Osteoblast (primary cell): ENCODE measurements around the gene TANK. TPM values are rescaled to one million over a fixed set of nuclear protein-coding genes. Genes with fewer than 3 reads are reported as not detected.

Experiments
- DNase-seq: peaks from one replicate; pipeline ENCODE4 v3.0.0; 2011; ENCODE audit warnings: low spot score, mixed read lengths; ENCODE audit not compliant: insufficient read length; ENCODE audit errors: missing footprints
- H2AFZ ChIP-seq: 2 replicates; pipeline ENCODE4 v1.6.0; 2011; ENCODE audit warnings: mild to moderate bottlenecking, low read length
- H3K27ac ChIP-seq: 2 replicates; pipeline ENCODE4 v1.5.1; 2011; ENCODE audit warnings: mild to moderate bottlenecking, low read depth, low read length, moderate library complexity
- H3K27me3 ChIP-seq: 2 replicates; pipeline ENCODE4 v1.6.0; 2012; ENCODE audit warnings: mild to moderate bottlenecking, control low read depth, inconsistent platforms, low read length, moderate library complexity; ENCODE audit not compliant: insufficient read depth
- H3K36me3 ChIP-seq: 2 replicates; pipeline ENCODE4 v1.5.1; 2011; ENCODE audit warnings: mild to moderate bottlenecking, low read length, control low read depth, moderate library complexity; ENCODE audit not compliant: insufficient read depth
- H3K4me1 ChIP-seq: 2 replicates; pipeline ENCODE4 v1.5.1; 2011; ENCODE audit warnings: mild to moderate bottlenecking, low read length, control low read depth, moderate library complexity; ENCODE audit not compliant: insufficient read depth
- H3K4me2 ChIP-seq: 2 replicates; pipeline ENCODE4 v1.6.0; 2011; ENCODE audit warnings: mild to moderate bottlenecking, low read length; ENCODE audit not compliant: insufficient read depth
- H3K4me3 ChIP-seq: fragments of 200-600 bp; sonication (generic); 3 replicates; pipeline ENCODE4 v1.5.1; 2012; ENCODE audit warnings: mild to moderate bottlenecking, low read length, inconsistent platforms; ENCODE audit not compliant: insufficient read depth
- H3K79me2 ChIP-seq: 2 replicates; pipeline ENCODE4 v1.6.0; 2012; ENCODE audit warnings: mild to moderate bottlenecking, low read length, control low read depth, inconsistent platforms; ENCODE audit not compliant: insufficient read depth
- H3K9me3 ChIP-seq: 2 replicates; pipeline ENCODE4 v1.5.1; 2011; ENCODE audit warnings: low read depth, low read length, control low read depth
- H4K20me1 ChIP-seq: 2 replicates; pipeline ENCODE4 v1.6.0; 2012; ENCODE audit warnings: mild to moderate bottlenecking, low read length, control low read depth; ENCODE audit not compliant: insufficient read depth
- CTCF ChIP-seq: IDR thresholded peaks from 2 replicates; pipeline ENCODE4 v1.5.1; 2011; ENCODE audit warnings: mild to moderate bottlenecking, low read depth, low read length, moderate library complexity; ENCODE audit errors: extremely low read depth
- total RNA-seq: library from RNA; depleted of rRNA; stranded (reverse); fragments of >200 nt; gene quantifications from 2 replicates; pipeline ENCODE4 v1.2.3, GENCODE V29; 2012

TANK gene
- total RNA-seq, 1 donor = 127 TPM

- no peaks in the 10 kb centered on the region for H3K4me1 ChIP-seq
- H3K4me3 ChIP-seq = no peak overlapping the region
- H3K27ac ChIP-seq = no peak overlapping the region
- H3K79me2 ChIP-seq = no peaks in the 10 kb centered on the region
- H4K20me1 ChIP-seq = no peaks in the 10 kb centered on the region
- no peaks in the 10 kb centered on the region for H3K27me3 ChIP-seq
- no peak for DNase-seq
- TF ChIP-seq CTCF = no peak
- H3K4me2 ChIP-seq = no peak overlapping the region
- no peaks in the 10 kb centered on the region for H3K9me3 ChIP-seq
- H2AFZ ChIP-seq = no peak overlapping the region
- no peaks in the 10 kb centered on the region for H3K36me3 ChIP-seq
Observed at GRCh38 chr2:161150704-161151103, 9.5 kb upstream of the TANK start.

DNA sequence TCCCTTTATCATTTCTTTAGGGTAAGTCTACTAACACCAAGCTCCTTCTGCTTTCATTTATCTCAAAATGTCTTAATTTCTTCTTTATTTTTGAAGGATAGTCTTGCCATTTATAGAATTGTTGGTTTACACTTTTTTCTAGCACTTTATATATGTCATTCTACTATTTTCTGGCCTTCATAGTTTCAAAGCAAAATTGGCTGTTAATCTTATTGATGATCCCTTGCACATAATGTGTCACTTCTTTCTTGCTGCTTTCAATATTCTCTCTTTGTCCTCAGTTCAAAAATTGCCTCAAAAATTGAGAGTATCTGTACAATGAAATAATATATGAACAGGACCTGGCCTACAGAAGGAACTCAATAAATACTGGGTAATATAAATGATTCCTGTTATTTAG is 7.9 kb upstream of the TANK start:
- H2AFZ ChIP-seq = no peak overlapping the region
- H4K20me1 ChIP-seq = no peaks in the 10 kb centered on the region
- no peak for DNase-seq
- H3K27me3 ChIP-seq = no peaks in the 10 kb centered on the region
- no peaks in the 10 kb centered on the region for H3K9me3 ChIP-seq
- H3K79me2 ChIP-seq = no peaks in the 10 kb centered on the region
- H3K36me3 ChIP-seq = no peaks in the 10 kb centered on the region
- no peaks in the 10 kb centered on the region for H3K4me1 ChIP-seq
- no peak overlapping the region for H3K4me3 ChIP-seq
- H3K4me2 ChIP-seq = no peak overlapping the region
- H3K27ac ChIP-seq = no peak overlapping the region
- TF ChIP-seq CTCF = no peak

DNA sequence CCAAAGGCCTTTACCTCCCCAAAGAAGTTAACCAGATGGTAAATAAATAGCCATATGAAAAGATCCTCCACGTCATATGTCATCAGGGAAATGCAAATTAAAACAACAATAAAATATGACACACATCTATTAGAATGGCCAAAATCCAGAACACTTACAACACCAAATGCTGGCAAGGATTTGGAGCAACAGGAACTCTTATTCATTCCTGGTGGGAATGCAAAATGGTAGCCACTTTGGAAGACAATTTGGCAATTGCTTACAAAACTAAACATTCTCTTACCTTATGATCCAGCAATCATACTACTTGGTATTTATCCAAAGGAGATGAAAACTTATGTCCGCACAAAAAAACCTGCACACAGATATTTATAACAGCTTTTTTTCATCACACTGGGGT is 1.3 kb upstream of the TANK start:
- H2AFZ ChIP-seq = no peak overlapping the region
- H3K9me3 ChIP-seq = no peaks in the 10 kb centered on the region
- no peak overlapping the region for H3K27ac ChIP-seq
- H3K36me3 ChIP-seq = peaks cover 13% of the 10 kb centered on the region
- TF ChIP-seq CTCF = no peak
- peaks cover 35% of the 10 kb centered on the region for H3K79me2 ChIP-seq
- H3K27me3 ChIP-seq = no peaks in the 10 kb centered on the region
- DNase-seq = no peak
- no peak overlapping the region for H3K4me3 ChIP-seq
- H4K20me1 ChIP-seq = no peaks in the 10 kb centered on the region
- no peak overlapping the region for H3K4me2 ChIP-seq
- peaks cover 22% of the 10 kb centered on the region for H3K4me1 ChIP-seq

DNA sequence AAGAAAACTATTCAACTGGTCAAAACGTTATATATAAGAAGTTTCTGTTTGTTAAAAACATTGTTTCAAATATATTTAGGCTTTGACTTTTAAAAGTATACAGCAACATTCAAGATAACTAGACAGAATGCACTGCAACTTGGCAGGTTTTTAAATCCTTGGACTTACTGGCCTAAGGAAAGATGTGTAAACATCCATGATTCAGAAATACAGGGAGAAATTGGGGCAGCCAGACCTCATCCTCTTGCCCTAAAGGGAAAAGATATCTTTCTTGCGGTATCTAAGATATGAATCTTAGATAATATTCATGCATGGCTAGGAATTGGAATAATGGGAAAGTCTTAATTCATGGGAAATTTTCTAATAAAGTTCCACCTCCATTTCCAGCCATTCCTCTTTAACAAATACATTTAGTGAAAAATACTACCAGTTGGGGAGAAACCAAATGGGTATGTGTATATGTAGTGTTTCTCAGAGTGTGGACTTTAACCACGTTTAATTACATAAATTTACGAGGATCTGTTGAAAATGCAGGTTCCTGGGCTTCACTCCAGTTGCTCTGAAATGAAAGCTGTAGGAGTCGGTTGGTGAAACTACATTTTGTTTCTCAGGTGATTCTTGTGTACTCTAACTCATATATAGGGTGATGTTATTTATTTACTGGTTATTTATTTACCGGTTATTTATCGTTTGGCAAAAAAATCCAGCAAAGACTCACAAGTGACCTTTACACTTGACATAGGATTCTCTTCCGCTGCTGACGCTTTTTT is 587 bp upstream of the TANK start:
- Histone ChIP-seq H3K9me3 (no peaks in the 10 kb centered on the region), H3K4me3 (peak overlapping the region; percentile 87), H2AFZ (peak overlapping the region; percentile 31), H3K36me3 (peaks cover 19% of the 10 kb centered on the region), H3K27me3 (no peaks in the 10 kb centered on the region), H3K79me2 (peaks cover 42% of the 10 kb centered on the region), H3K27ac (peak overlapping the region; percentile 51), H3K4me1 (peaks cover 28% of the 10 kb centered on the region), H3K4me2 (peak overlapping the region; percentile 94), H4K20me1 (no peaks in the 10 kb centered on the region)
- no peak for TF ChIP-seq CTCF
- DNase-seq = no peak
